Thyroid gland (tissue), 4 donors: ENCODE data around the gene BACH2. TPM values are rescaled to one million over a fixed set of nuclear protein-coding genes. Genes with fewer than 3 reads are reported as not detected.

Source experiments
- DNase-seq, 2 donors: peaks; one replicate each; pipeline ENCODE4 v3.0.0-alpha.2; 2019
- H3K27ac ChIP-seq, 3 donors: fragments of 200-600 bp; sonication (generic); 1 replicate in 2 of 3; 2 replicates in 1 of 3; pipeline ENCODE4 v1.5.1; 2016 to 2019; ENCODE audit warnings: mild to moderate bottlenecking in 1 of 3, moderate library complexity in 1 of 3
- H3K27me3 ChIP-seq: fragments of 200-600 bp; sonication (generic); one replicate; pipeline ENCODE4 v1.5.1; 2019
- H3K36me3 ChIP-seq, 2 donors: fragments of 200-600 bp; sonication (generic); one replicate each; pipeline ENCODE4 v1.5.1; 2016 to 2019
- H3K4me1 ChIP-seq, 2 donors: fragments of 200-600 bp; sonication (generic); one replicate each; pipeline ENCODE4 v1.5.1; 2017 to 2019
- H3K4me3 ChIP-seq, 3 donors: fragments of 200-600 bp; sonication (generic); replicated peaks in 1 of 3; 1 replicate in 2 of 3; 2 replicates in 1 of 3; pipeline ENCODE4 v1.5.1; 2016; ENCODE audit warnings: mild to moderate bottlenecking in 1 of 3
- H3K9me3 ChIP-seq: fragments of 200-600 bp; sonication (generic); one replicate; pipeline ENCODE4 v1.5.1; 2017
- CTCF ChIP-seq, 6 experiments: fragments of 200-600 bp in 3 of 6; fragments of 450-650 bp in 3 of 6; sonication (generic) in 3 of 6; IDR thresholded peaks; one replicate each; pipeline ENCODE4 v1.5.1; 2016 to 2019; ENCODE audit warnings: antibody characterized with exemption in 6 of 6, mild to moderate bottlenecking in 2 of 6, inconsistent platforms in 1 of 6, moderate library complexity in 1 of 6
- POLR2A ChIP-seq, 2 donors: fragments of 450-650 bp; IDR thresholded peaks; one replicate each; pipeline ENCODE4 v1.6.1; 2017; ENCODE audit warnings: antibody characterized with exemption in 2 of 2, mild to moderate bottlenecking in 2 of 2, moderate library complexity in 1 of 2
- WGBS, 2 donors: methylation state at CpG; one replicate each; pipeline ENCODE4 v1.1.5; 2017; 5-methylcytosine and 5-hydroxymethylcytosine counted together
- intact Hi-C: fragments of 100-400 bp; cut with DNase I; formaldehyde crosslinking; loops from one replicate; pipeline ENCODE4 v1.15.1; 2023
- total RNA-seq, 4 donors: library from RNA; depleted of rRNA; stranded (reverse); fragments of >200 nt; gene quantifications; one replicate each; pipeline ENCODE4 v1.2.3, GENCODE V29; 2016

The BACH2 gene
- total RNA-seq, 4 donors from 2014 or later = 0.98 to 6.6 (median 3.9) TPM

GRCh38 chr6:89952105-89952671, 344.5 kb downstream of the BACH2 start:
- 35 to 38% methylated on average over 6 of the region's 6 CpGs for WGBS, 2 donors
- intact Hi-C loops = no loop called here
- no peak for TF ChIP-seq POLR2A (IDR thresholded peaks at IDR 0.05)
- Histone ChIP-seq H3K27ac (no peak overlapping the region), H3K27me3 (no peaks in the 10 kb centered on the region), H3K4me3 (no peak overlapping the region), H3K4me1 (no peaks in the 10 kb centered on the region), H3K36me3 (no peaks in the 10 kb centered on the region), H3K9me3 (no peaks in the 10 kb centered on the region)
- no peak for DNase-seq

GRCh38 chr6:89951574-89952104, 345.0 kb downstream of the BACH2 start:
- Histone ChIP-seq H3K36me3 (no peaks in the 10 kb centered on the region), H3K27me3 (no peaks in the 10 kb centered on the region), H3K27ac (no peak overlapping the region), H3K4me1 (no peaks in the 10 kb centered on the region), H3K9me3 (no peaks in the 10 kb centered on the region), H3K4me3 (no peak overlapping the region)
- DNase-seq = peak in 1 of 2 donors; percentile 15
- WGBS, 2 donors = 46 to 48% methylated on average over 14 to 15 of the region's 15 CpGs
- no peak for TF ChIP-seq CTCF (IDR thresholded peaks at IDR 0.05)
- TF ChIP-seq POLR2A (IDR thresholded peaks at IDR 0.05) = no peak
- intact Hi-C loops = no loop called here

GRCh38 chr6:89950879-89951391, 345.7 kb downstream of the BACH2 start:
- DNase-seq = no peak
- Histone ChIP-seq H3K36me3 (no peaks in the 10 kb centered on the region), H3K4me3 (no peak overlapping the region), H3K27ac (no peak overlapping the region), H3K9me3 (no peaks in the 10 kb centered on the region), H3K4me1 (no peaks in the 10 kb centered on the region), H3K27me3 (no peaks in the 10 kb centered on the region)
- TF ChIP-seq CTCF (IDR thresholded peaks at IDR 0.05) = no peak
- TF ChIP-seq POLR2A (IDR thresholded peaks at IDR 0.05) = no peak
- intact Hi-C loops = no loop called here
- 91 to 94% methylated on average over 14 to 15 of the region's 15 CpGs for WGBS, 2 donors

GRCh38 chr6:89950446-89950845, 346.2 kb downstream of the BACH2 start:
- Histone ChIP-seq H3K4me3 (no peak overlapping the region), H3K27ac (no peak overlapping the region), H3K4me1 (no peaks in the 10 kb centered on the region), H3K9me3 (no peaks in the 10 kb centered on the region), H3K27me3 (no peaks in the 10 kb centered on the region), H3K36me3 (no peaks in the 10 kb centered on the region)
- no peak for TF ChIP-seq CTCF (IDR thresholded peaks at IDR 0.05)
- TF ChIP-seq POLR2A (IDR thresholded peaks at IDR 0.05) = no peak
- intact Hi-C loops = no loop called here
- DNase-seq = no peak
- 95 to 100% methylated on average over 5 to 8 of the region's 17 CpGs for WGBS, 2 donors

GRCh38 chr6:89948876-89949275, 347.8 kb downstream of the BACH2 start:
- intact Hi-C loops = no loop called here
- no peaks in the 10 kb centered on the region for H3K9me3 ChIP-seq
- H3K36me3 ChIP-seq = no peaks in the 10 kb centered on the region
- H3K4me3 ChIP-seq = no peak overlapping the region
- H3K27me3 ChIP-seq = no peaks in the 10 kb centered on the region
- no peak for DNase-seq
- H3K4me1 ChIP-seq = no peaks in the 10 kb centered on the region
- H3K27ac ChIP-seq = no peak overlapping the region
- 92 to 93% methylated on average over 5 of the region's 5 CpGs for whole genome bisulfite sequencing, 2 donors
- no peak for TF ChIP-seq POLR2A (IDR thresholded peaks at IDR 0.05)
- no peak for TF ChIP-seq CTCF (IDR thresholded peaks at IDR 0.05)
